ENCODE data around the gene ANXA6. TPM values are rescaled to one million over a fixed set of nuclear protein-coding genes. Genes with fewer than 3 reads are reported as not detected.

Gene ANXA6
- total and polyA plus RNA-seq, 8 donors = 37.0 to 70.8 (median 48.7) TPM

DNA sequence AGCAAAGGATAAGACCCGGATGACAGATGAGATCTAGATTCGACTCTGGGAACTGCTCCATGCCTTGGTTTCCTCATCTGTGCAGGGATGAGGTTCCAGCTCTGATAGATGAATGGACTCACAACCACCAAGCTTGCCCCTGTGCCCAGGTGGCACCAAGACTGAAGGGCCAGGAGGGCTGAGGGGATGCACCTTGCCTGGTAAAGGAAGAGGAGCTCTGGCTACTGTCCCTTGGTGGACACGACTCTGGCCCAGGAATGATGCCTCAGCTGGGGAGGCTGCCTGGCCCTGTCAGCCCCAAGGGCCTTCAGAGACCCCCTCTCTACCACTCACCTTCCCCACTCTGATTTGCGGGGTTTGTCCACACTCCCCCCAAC, 24.9 kb upstream of the ANXA6 start:
- Histone ChIP-seq H3K27ac (no peak overlapping the region), H3K4me3 (no peak overlapping the region), H3K27me3 (no peaks in the 10 kb centered on the region), H3K36me3 (peaks cover 0 to 5% (median 0%) of the 10 kb centered on the region in 3 donors), H3K9me3 (no peaks in the 10 kb centered on the region), H3K4me1 (no peaks in the 10 kb centered on the region)
- FAIRE-seq (no peak), DNase-seq (no peak), ATAC-seq (no peak)
- WGBS, 2 donors = 87 to 90% methylated on average over 4 of the region's 4 CpGs
- TF ChIP-seq, protein P1, sequence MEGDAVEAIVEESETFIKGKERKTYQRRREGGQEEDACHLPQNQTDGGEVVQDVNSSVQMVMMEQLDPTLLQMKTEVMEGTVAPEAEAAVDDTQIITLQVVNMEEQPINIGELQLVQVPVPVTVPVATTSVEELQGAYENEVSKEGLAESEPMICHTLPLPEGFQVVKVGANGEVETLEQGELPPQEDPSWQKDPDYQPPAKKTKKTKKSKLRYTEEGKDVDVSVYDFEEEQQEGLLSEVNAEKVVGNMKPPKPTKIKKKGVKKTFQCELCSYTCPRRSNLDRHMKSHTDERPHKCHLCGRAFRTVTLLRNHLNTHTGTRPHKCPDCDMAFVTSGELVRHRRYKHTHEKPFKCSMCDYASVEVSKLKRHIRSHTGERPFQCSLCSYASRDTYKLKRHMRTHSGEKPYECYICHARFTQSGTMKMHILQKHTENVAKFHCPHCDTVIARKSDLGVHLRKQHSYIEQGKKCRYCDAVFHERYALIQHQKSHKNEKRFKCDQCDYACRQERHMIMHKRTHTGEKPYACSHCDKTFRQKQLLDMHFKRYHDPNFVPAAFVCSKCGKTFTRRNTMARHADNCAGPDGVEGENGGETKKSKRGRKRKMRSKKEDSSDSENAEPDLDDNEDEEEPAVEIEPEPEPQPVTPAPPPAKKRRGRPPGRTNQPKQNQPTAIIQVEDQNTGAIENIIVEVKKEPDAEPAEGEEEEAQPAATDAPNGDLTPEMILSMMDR (IDR thresholded peaks at IDR 0.05) = no peak
- intact Hi-C loops (cut with DNase I) = no loop called here

DNA sequence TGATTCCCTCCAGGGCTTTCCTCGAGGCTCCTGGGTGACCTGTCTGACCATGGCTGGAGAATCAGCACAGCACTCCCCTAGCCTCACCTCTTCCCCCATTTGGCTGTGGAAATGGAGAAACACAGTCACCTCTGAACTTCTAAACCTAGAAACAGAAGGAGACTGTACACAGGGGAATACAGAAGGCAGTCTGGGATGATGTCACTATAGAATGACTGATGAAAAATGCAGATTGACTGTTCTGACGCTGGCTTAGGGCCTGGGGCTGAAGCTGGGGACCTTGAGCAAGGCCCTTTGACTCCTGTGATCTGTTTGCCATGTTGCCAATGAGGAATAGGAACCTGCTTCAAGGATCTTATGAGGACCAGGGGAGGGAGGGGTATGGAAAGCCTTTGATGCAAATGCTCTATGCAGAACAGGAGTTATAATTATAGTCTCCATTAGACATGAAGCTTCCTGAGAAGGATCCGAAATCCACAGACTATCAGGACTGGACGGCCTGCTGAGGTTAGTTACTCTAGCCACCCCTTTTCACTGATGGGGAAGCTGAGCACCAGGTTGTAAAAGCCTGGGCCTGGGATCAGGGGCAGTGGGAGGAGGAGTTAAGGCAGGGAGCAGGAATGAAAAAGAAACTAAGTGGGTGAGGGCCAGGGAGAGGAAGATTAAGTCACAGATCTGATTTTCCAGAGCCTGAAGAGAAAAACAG, 24.4 kb upstream of the ANXA6 start:
- H3K4me1 ChIP-seq = no peaks in the 10 kb centered on the region
- H3K4me3 ChIP-seq = no peak overlapping the region
- TF ChIP-seq, protein P1 (IDR thresholded peaks at IDR 0.05) = no peak
- FAIRE-seq (no peak), DNase-seq (no peak), ATAC-seq (peak in 1 of 4 donors; percentile 23)
- intact Hi-C loops (cut with DNase I) = no loop called here
- WGBS, 2 donors = 84 to 90% methylated on average over 4 of the region's 4 CpGs
- H3K36me3 ChIP-seq = peaks cover 0 to 5% (median 0%) of the 10 kb centered on the region in 3 donors
- H3K27me3 ChIP-seq = no peaks in the 10 kb centered on the region
- no peak overlapping the region for H3K27ac ChIP-seq
- no peaks in the 10 kb centered on the region for H3K9me3 ChIP-seq

DNA sequence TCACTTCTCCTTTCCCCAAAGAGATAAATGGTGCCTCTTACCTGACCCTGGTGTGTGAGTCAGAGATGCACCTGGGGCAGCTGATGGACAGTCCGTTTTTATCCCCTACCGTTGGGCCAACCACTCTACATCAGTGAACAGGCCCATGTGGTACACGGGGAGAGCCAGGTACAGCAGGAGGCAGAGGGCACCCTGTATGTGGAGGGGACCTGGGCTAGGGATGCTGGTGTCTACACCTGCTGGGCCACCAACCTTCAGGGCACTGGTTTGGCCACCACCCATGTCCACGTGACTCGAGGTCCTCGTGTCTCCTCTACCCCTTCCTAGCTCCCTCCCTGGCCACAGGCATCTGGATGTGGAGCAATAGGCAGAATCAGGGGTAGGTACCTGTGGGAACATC, 22.7 kb upstream of the ANXA6 start:
- FAIRE-seq (no peak), DNase-seq (no peak)

DNA sequence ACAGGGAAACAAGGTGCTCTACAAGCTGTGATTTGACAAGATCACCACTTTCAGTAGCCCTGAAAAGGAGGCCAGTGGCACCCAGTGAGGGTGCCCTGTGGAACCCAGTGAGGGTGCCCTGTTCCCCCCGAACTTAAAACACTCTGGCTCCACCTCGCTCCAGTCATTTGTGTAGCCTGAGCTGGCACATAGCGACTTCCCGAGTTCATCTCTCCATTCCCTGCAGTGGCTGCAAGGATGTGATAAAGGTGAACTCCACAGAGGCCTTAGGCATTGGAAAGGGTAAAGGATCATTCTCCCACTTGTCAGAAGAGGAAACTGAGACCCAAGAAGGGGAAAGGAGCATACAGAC, 21.9 kb upstream of the ANXA6 start:
- WGBS, 2 donors = 90 to 94% methylated on average over 4 of the region's 4 CpGs
- no peak for FAIRE-seq
- H3K4me3 ChIP-seq = no peak overlapping the region
- no peak for DNase-seq
- no peaks in the 10 kb centered on the region for H3K36me3 ChIP-seq
- TF ChIP-seq, protein P1 (IDR thresholded peaks at IDR 0.05) = no peak
- no peak overlapping the region for H3K27ac ChIP-seq
- no peak for ATAC-seq
- no peaks in the 10 kb centered on the region for H3K27me3 ChIP-seq
- H3K9me3 ChIP-seq = no peaks in the 10 kb centered on the region
- no peaks in the 10 kb centered on the region for H3K4me1 ChIP-seq
- intact Hi-C loops (cut with DNase I) = no loop called here

More for the DNA sequence above, 22.7 kb upstream of the ANXA6 start:
- ATAC-seq = no peak
- H3K27me3 ChIP-seq = no peaks in the 10 kb centered on the region
- no peaks in the 10 kb centered on the region for H3K9me3 ChIP-seq
- no peak overlapping the region for H3K27ac ChIP-seq
- H3K36me3 ChIP-seq = no peaks in the 10 kb centered on the region
- no peak overlapping the region for H3K4me3 ChIP-seq
- WGBS, 2 donors = 78 to 86% methylated on average over 6 of the region's 6 CpGs
- TF ChIP-seq, protein P1 (IDR thresholded peaks at IDR 0.05) = no peak
- no peaks in the 10 kb centered on the region for H3K4me1 ChIP-seq
- intact Hi-C loops (cut with DNase I) = no loop called here

DNA sequence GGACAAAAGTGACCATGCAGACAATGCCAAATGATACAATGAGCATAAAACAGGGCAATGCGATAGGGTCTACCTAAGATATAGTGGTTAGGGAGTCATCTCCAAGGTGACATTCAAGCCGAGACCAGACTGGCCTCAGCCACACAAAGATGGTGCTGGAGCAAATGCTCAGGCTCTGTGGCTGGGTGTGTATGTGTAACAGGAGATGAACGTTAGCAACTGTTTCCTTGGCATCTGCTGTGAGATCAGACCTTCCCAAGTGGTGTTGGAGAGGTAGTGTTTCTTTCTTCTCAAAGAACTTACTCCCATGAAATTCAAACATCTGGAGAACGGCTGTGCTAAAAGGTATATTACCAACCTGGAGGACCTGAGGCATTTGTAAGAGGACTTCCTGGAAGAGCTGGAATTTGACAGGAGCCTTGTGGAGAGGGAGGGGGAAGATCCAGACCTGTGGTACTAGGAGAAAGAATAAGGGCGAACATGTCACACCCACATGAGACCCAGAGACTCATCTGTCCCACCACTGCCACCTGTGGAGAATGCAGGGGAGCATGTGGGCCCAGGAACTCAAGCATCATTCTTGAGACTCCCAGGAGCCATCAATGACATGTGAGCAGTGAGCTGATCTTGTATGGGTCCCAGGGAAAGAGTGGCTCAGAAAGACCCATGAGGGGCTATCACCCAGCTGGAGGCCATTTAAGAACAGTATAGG, 21.4 kb upstream of the ANXA6 start:
- ATAC-seq (no peak), FAIRE-seq (no peak), DNase-seq (no peak)
- no peak overlapping the region for H3K27ac ChIP-seq
- intact Hi-C loops (cut with DNase I) = no loop called here
- H3K4me1 ChIP-seq = no peaks in the 10 kb centered on the region
- H3K27me3 ChIP-seq = no peaks in the 10 kb centered on the region
- no peaks in the 10 kb centered on the region for H3K9me3 ChIP-seq
- 84 to 85% methylated on average over 5 of the region's 5 CpGs for WGBS, 2 donors
- no peak overlapping the region for H3K4me3 ChIP-seq
- H3K36me3 ChIP-seq = no peaks in the 10 kb centered on the region
- TF ChIP-seq, protein P1 (IDR thresholded peaks at IDR 0.05) = no peak

Measured in pancreas (tissue), 10 donors.